A549 (cell line): ENCODE measurements around the gene ARHGAP18.

Experiments used
- BHLHE40 ChIP-seq: IDR thresholded peaks from 2 replicates; pipeline ENCODE4 v1.6.1; 2012; ENCODE audit warnings: low read depth, low read length, inconsistent platforms
- CTCF ChIP-seq: fragments of >200 bp; sonication (Bioruptor Twin); formaldehyde crosslinking; IDR thresholded peaks from 3 replicates; pipeline ENCODE4 v1.5.1; 2016
- EP300 ChIP-seq, 2 experiments: fragments of >200 bp; sonication (Bioruptor Twin); formaldehyde crosslinking; IDR thresholded peaks; 2 replicates in 1 of 2; 3 replicates in 1 of 2; pipeline ENCODE4 v1.6.1; 2016 to 2017
- GATA3 ChIP-seq: IDR thresholded peaks from 2 replicates; pipeline ENCODE4 v1.6.1; 2012; ENCODE audit warnings: borderline replicate concordance
- KDM1A ChIP-seq: fragments of 200-600 bp; sonication (generic); IDR thresholded peaks from 2 replicates; pipeline ENCODE4 v1.6.1; 2016; ENCODE audit warnings: low read depth, mild to moderate bottlenecking
- MAFK ChIP-seq: fragments of 450-650 bp; IDR thresholded peaks from 2 replicates; pipeline ENCODE4 v1.6.1; 2014; ENCODE audit not compliant: partially characterized antibody
- POLR2A ChIP-seq: IDR thresholded peaks from 2 replicates; pipeline ENCODE4 v1.6.1; 2012; ENCODE audit warnings: mild to moderate bottlenecking, low read length
- RAD21 ChIP-seq, 2 experiments: fragments of >200 bp in 1 of 2; sonication (Bioruptor Twin) in 1 of 2; formaldehyde crosslinking in 1 of 2; IDR thresholded peaks in 1 of 2; conservative IDR thresholded peaks in 1 of 2; 2 replicates in 1 of 2; 3 replicates in 1 of 2; pipeline ENCODE4 v1.6.1; 2012 to 2018; ENCODE audit warnings: inconsistent platforms in 1 of 2
- REST ChIP-seq: fragments of 200-600 bp; sonication (generic); IDR thresholded peaks from 2 replicates; pipeline ENCODE4 v1.6.1; 2016; ENCODE audit warnings: antibody characterized with exemption, mild to moderate bottlenecking, moderate library complexity
- RFX5 ChIP-seq: fragments of 450-650 bp; IDR thresholded peaks from 2 replicates; pipeline ENCODE4 v1.7.1; 2014; ENCODE audit warnings: antibody characterized with exemption, mild to moderate bottlenecking, moderate library complexity
- SMC3 ChIP-seq: fragments of >200 bp; sonication (Bioruptor Twin); formaldehyde crosslinking; IDR thresholded peaks from 3 replicates; pipeline ENCODE4 v1.6.1; 2018; ENCODE audit warnings: inconsistent platforms

- TF ChIP-seq POLR2A (no peak), CTCF (no peak), RFX5 (no peak), BHLHE40 (no peak), REST (no peak), MAFK (no peak), SMC3 (no peak), EP300 (IDR thresholded peaks at IDR 0.05) (no peak), KDM1A (no peak), RAD21 (conservative IDR thresholded peaks at IDR 0.05 in 1 of 2, IDR thresholded peaks at IDR 0.05 in 1 of 2) (no peak), GATA3 (no peak)
These were observed 85.5 kb downstream of the ARHGAP18 start for GRCh38 chr6:129624488-129624887.
